H9 (cell line): ENCODE data around the gene LETM1. TPM values are rescaled to one million over a fixed set of nuclear protein-coding genes. Genes with fewer than 3 reads are reported as not detected.

Experiments used
- DNase-seq: peaks from one replicate; pipeline ENCODE4 v3.0.0-alpha.2; 2017
- H2AFZ ChIP-seq: one replicate; pipeline ENCODE4 v1.6.1; 2013; ENCODE audit warnings: mild to moderate bottlenecking, low read length, control low read depth, moderate library complexity
- H2AK5ac ChIP-seq: 2 replicates; pipeline ENCODE4 v1.6.1; 2013; ENCODE audit warnings: low read length, control low read depth, mixed read lengths; ENCODE audit not compliant: insufficient read length
- H2BK120ac ChIP-seq: one replicate; pipeline ENCODE4 v1.6.1; 2013; ENCODE audit warnings: low read depth, mild to moderate bottlenecking, low read length, control low read depth, inconsistent platforms; ENCODE audit not compliant: poor library complexity, severe bottlenecking
- H2BK12ac ChIP-seq: 2 replicates; pipeline ENCODE4 v1.6.1; 2013; ENCODE audit warnings: low read length, control low read depth, mixed read lengths, low read depth; ENCODE audit not compliant: insufficient read length
- H2BK15ac ChIP-seq: 2 replicates; pipeline ENCODE4 v1.6.1; 2013; ENCODE audit warnings: low read depth, low read length, control low read depth
- H2BK20ac ChIP-seq: one replicate; pipeline ENCODE4 v1.6.1; 2013; ENCODE audit warnings: low read depth, mild to moderate bottlenecking, low read length, control low read depth, inconsistent platforms; ENCODE audit not compliant: poor library complexity, severe bottlenecking
- H2BK5ac ChIP-seq: 2 replicates; pipeline ENCODE4 v1.6.1; 2013; ENCODE audit warnings: low read length, control low read depth, mixed read lengths; ENCODE audit not compliant: insufficient read length
- H3K14ac ChIP-seq: 2 replicates; pipeline ENCODE4 v1.6.1; 2013; ENCODE audit warnings: low read length, control low read depth; ENCODE audit not compliant: insufficient read depth
- H3K18ac ChIP-seq: 2 replicates; pipeline ENCODE4 v1.6.1; 2013; ENCODE audit warnings: low read depth, mild to moderate bottlenecking, mixed read lengths, low read length, control low read depth; ENCODE audit not compliant: insufficient read length
- H3K23ac ChIP-seq: 2 replicates; pipeline ENCODE4 v1.6.1; 2013; ENCODE audit warnings: low read length, control low read depth, mixed read lengths, low read depth; ENCODE audit not compliant: insufficient read length
- H3K23me2 ChIP-seq: 2 replicates; pipeline ENCODE4 v1.6.1; 2013; ENCODE audit warnings: low read depth, mild to moderate bottlenecking, mixed read lengths, low read length, control low read depth; ENCODE audit not compliant: insufficient read length, poor library complexity, severe bottlenecking
- H3K27ac ChIP-seq: 2 replicates; pipeline ENCODE4 v1.5.1; 2013; ENCODE audit warnings: low read length, control low read depth, mixed read lengths, low read depth; ENCODE audit not compliant: insufficient read length
- H3K27me3 ChIP-seq: 2 replicates; pipeline ENCODE4 v1.6.1; 2013; ENCODE audit warnings: low read length, control low read depth, inconsistent platforms; ENCODE audit not compliant: insufficient read depth
- H3K4ac ChIP-seq: 2 replicates; pipeline ENCODE4 v1.6.1; 2013; ENCODE audit warnings: low read depth, mild to moderate bottlenecking, control low read depth, inconsistent platforms, low read length, moderate library complexity
- H3K4me1 ChIP-seq: 2 replicates; pipeline ENCODE4 v1.6.1; 2013; ENCODE audit warnings: low read length, control low read depth, inconsistent platforms; ENCODE audit not compliant: insufficient read depth
- H3K4me2 ChIP-seq: 2 replicates; pipeline ENCODE4 v1.6.1; 2013; ENCODE audit warnings: low read length, control low read depth, mixed read lengths; ENCODE audit not compliant: insufficient read length, insufficient read depth
- H3K56ac ChIP-seq: 2 replicates; pipeline ENCODE4 v1.6.1; 2013; ENCODE audit warnings: low read depth, mild to moderate bottlenecking, mixed read lengths, low read length, control low read depth; ENCODE audit not compliant: insufficient read length
- H3K79me1 ChIP-seq: 2 replicates; pipeline ENCODE4 v1.6.1; 2013; ENCODE audit warnings: low read depth, mild to moderate bottlenecking, moderate library complexity, low read length, control low read depth, inconsistent platforms; ENCODE audit not compliant: insufficient read depth, poor library complexity, severe bottlenecking
- H3K79me2 ChIP-seq: 2 replicates; pipeline ENCODE4 v1.6.1; 2013; ENCODE audit warnings: low read length, control low read depth, inconsistent platforms; ENCODE audit not compliant: insufficient read depth
- H3K9ac ChIP-seq: 2 replicates; pipeline ENCODE4 v1.6.1; 2013; ENCODE audit warnings: low read length, control low read depth, mixed read lengths; ENCODE audit not compliant: insufficient read length; ENCODE audit errors: extremely low read depth
- H3K9me3 ChIP-seq: one replicate; pipeline ENCODE4 v1.6.1; 2013; ENCODE audit warnings: low read depth, low read length, inconsistent platforms; ENCODE audit not compliant: control insufficient read depth
- H3T11ph ChIP-seq: one replicate; pipeline ENCODE4 v1.6.1; 2013; ENCODE audit warnings: mild to moderate bottlenecking, low read length, control low read depth, inconsistent platforms
- H4K20me1 ChIP-seq: one replicate; pipeline ENCODE4 v1.6.1; 2013; ENCODE audit not compliant: control insufficient read depth, insufficient read length, insufficient read depth
- H4K5ac ChIP-seq: 2 replicates; pipeline ENCODE4 v1.6.1; 2013; ENCODE audit warnings: low read depth, mild to moderate bottlenecking, mixed read lengths, low read length, control low read depth; ENCODE audit not compliant: insufficient read length
- H4K8ac ChIP-seq: replicated peaks from 2 replicates; pipeline ENCODE4 v1.6.1; 2013; ENCODE audit warnings: low read length, control low read depth, mixed read lengths, low read depth; ENCODE audit not compliant: insufficient read length
- H4K91ac ChIP-seq: 2 replicates; pipeline ENCODE4 v1.6.1; 2013; ENCODE audit warnings: low read depth, mild to moderate bottlenecking, moderate library complexity, mixed read lengths, low read length, control low read depth; ENCODE audit not compliant: insufficient read length
- H3K27ac Mint-ChIP-seq, 3 experiments: 2 replicates in 2 of 3; 3 replicates in 1 of 3; pipeline ENCODE4 v1.8.0; 2020 to 2021; ENCODE audit warnings: mixed read lengths in 3 of 3, mild to moderate bottlenecking in 1 of 3, moderate library complexity in 1 of 3
- H3K27me3 Mint-ChIP-seq: 2 replicates; pipeline ENCODE4 v1.8.0; 2021; ENCODE audit warnings: low read depth, mild to moderate bottlenecking, moderate library complexity, mixed read lengths
- H3K36me3 Mint-ChIP-seq, 3 experiments: 2 replicates in 2 of 3; 3 replicates in 1 of 3; pipeline ENCODE4 v1.8.0; 2020 to 2021; ENCODE audit warnings: low read depth in 3 of 3, mixed read lengths in 3 of 3; ENCODE audit not compliant: insufficient read depth in 1 of 3
- H3K4me1 Mint-ChIP-seq, 2 experiments: 2 replicates each; pipeline ENCODE4 v1.8.0; 2020; ENCODE audit warnings: mixed read lengths in 2 of 2
- H3K4me3 Mint-ChIP-seq, 2 experiments: 2 replicates in 1 of 2; 3 replicates in 1 of 2; pipeline ENCODE4 v1.8.0; 2020 to 2021; ENCODE audit warnings: mild to moderate bottlenecking in 2 of 2, mixed read lengths in 2 of 2, moderate library complexity in 1 of 2
- H3K9me3 Mint-ChIP-seq, 2 experiments: 2 replicates in 1 of 2; 3 replicates in 1 of 2; pipeline ENCODE4 v1.8.0; 2020; ENCODE audit warnings: mild to moderate bottlenecking in 2 of 2, mixed read lengths in 2 of 2, moderate library complexity in 1 of 2
- WGBS: extraction: QIAGEN DNeasy Blood & Tissue Kit; methylation state at CpG from one replicate; pipeline ENCODE4 v1.1.7; 2013; ENCODE audit warnings: missing lambda C conversion rate, low lambda C conversion rate, mixed read lengths; ENCODE audit not compliant: insufficient read length; ENCODE audit errors: extremely low coverage; 5-methylcytosine and 5-hydroxymethylcytosine counted together
- total RNA-seq: library from RNA; stranded (reverse); gene quantifications from 2 replicates; pipeline ENCODE4 v1.2.1, GENCODE V29; 2021
- TF ChIP-seq, protein P1 (sequence below): fragments of 200-600 bp; sonication (generic); conservative IDR thresholded peaks from 3 replicates; pipeline ENCODE4 v1.8.0; 2021; ENCODE audit warnings: antibody characterized with exemption, mild to moderate bottlenecking

LETM1 gene
- total RNA-seq, 1 experiment from 2014 or later = 43.4 TPM

DNA sequence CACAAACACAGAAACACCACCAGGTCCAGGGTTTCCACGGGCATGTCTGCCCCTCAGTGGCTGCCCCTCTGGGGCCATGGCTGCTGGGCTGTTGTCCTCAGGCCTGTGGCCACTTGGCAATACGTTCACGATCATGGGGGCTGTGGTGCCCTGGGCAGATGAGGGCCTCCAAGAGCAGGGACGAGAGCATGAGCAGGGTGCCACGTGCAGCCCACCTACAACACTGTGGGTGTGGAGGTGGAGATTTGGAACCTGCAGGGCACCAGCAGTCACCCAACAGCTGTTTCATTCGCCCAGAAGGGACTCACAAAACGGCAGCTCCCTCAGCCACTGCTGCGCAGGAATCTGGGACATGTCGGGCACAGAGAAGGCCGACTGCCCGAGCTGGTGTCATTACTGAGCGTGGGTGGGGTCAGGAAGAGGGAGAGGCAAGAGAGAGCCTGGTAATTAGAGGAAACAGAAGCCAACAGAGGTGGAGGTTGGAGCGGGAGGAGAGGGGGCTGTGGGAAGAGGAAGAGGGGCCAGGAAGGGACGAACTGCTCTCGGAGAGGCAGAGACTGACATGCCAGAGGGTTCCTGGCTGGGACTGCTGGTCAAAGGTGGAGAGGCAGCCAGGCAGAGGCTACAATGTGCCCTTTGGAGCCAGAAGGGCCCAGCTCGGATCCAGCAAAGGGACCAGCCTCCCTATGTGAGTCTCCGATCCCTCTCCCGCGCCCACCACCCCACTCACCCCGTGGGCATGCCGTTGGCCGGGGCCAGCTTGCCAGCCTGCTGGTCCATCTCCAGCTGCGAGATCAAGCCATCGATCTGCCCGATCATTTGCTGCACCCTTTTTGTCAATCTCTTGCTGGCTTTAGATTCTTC lies 39.7 kb downstream of the LETM1 start:
- H2BK20ac ChIP-seq = no peak overlapping the region

More for the DNA sequence above, 39.7 kb downstream of the LETM1 start:
- H2AK5ac ChIP-seq = no peak overlapping the region
- H3K4me2 ChIP-seq = no peak overlapping the region
- H2BK120ac ChIP-seq = no peak overlapping the region
- no peak overlapping the region for H3T11ph ChIP-seq
- H2AFZ ChIP-seq = no peak overlapping the region
- H3K14ac ChIP-seq = no peak overlapping the region
- no peak overlapping the region for H3K56ac ChIP-seq
- no peaks in the 10 kb centered on the region for H3K23me2 ChIP-seq
- no peaks in the 10 kb centered on the region for H3K27me3 ChIP-seq
- no peak overlapping the region for H4K91ac ChIP-seq
- no peaks in the 10 kb centered on the region for H3K9me3 Mint-ChIP-seq
- no peak overlapping the region for H3K27ac ChIP-seq
- H2BK12ac ChIP-seq = no peak overlapping the region
- DNase-seq = no peak
- no peaks in the 10 kb centered on the region for H3K79me2 ChIP-seq
- H3K9me3 ChIP-seq = no peaks in the 10 kb centered on the region
- H4K8ac ChIP-seq = no peak overlapping the region
- no peaks in the 10 kb centered on the region for H4K20me1 ChIP-seq
- no CpG with 5 or more reads among the region's 25 CpGs for WGBS
- no peak overlapping the region for H3K23ac ChIP-seq
- H3K4me1 ChIP-seq = no peaks in the 10 kb centered on the region
- H3K27me3 Mint-ChIP-seq = no peaks in the 10 kb centered on the region
- H3K4ac ChIP-seq = no peak overlapping the region
- TF ChIP-seq, protein P1, sequence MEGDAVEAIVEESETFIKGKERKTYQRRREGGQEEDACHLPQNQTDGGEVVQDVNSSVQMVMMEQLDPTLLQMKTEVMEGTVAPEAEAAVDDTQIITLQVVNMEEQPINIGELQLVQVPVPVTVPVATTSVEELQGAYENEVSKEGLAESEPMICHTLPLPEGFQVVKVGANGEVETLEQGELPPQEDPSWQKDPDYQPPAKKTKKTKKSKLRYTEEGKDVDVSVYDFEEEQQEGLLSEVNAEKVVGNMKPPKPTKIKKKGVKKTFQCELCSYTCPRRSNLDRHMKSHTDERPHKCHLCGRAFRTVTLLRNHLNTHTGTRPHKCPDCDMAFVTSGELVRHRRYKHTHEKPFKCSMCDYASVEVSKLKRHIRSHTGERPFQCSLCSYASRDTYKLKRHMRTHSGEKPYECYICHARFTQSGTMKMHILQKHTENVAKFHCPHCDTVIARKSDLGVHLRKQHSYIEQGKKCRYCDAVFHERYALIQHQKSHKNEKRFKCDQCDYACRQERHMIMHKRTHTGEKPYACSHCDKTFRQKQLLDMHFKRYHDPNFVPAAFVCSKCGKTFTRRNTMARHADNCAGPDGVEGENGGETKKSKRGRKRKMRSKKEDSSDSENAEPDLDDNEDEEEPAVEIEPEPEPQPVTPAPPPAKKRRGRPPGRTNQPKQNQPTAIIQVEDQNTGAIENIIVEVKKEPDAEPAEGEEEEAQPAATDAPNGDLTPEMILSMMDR = no peak
- no peak overlapping the region for H3K18ac ChIP-seq
- no peak overlapping the region for H2BK15ac ChIP-seq
- H2BK5ac ChIP-seq = no peak overlapping the region
- H3K4me3 Mint-ChIP-seq = no peak overlapping the region
- H3K9ac ChIP-seq = no peak overlapping the region
- H3K36me3 Mint-ChIP-seq = peaks cover 13 to 60% (median 50%) of the 10 kb centered on the region in 3 experiments; a peak in 6 of 7 replicates
- H3K27ac Mint-ChIP-seq = no peak overlapping the region; a peak in 1 of 7 replicates
- H3K4me1 Mint-ChIP-seq = 0 out of 4 replicates have a peak, but pooled peaks cover 0 to 3% of the 10 kb centered on the region in 2 experiments
- no peak overlapping the region for H4K5ac ChIP-seq
- no peaks in the 10 kb centered on the region for H3K79me1 ChIP-seq
